GM12801 (cell line): ENCODE data around the gene KLHL29.

Experiments
- CTCF ChIP-seq: IDR thresholded peaks from one replicate; pipeline ENCODE4 v1.5.1; 2011; ENCODE audit warnings: control low read depth; ENCODE audit not compliant: insufficient read length; ENCODE audit errors: extremely low read depth

KLHL29 gene

GRCh38 chr2:23616630-23617029 lies 231.7 kb downstream of the KLHL29 start:
- TF ChIP-seq CTCF: no peak

GRCh38 chr2:23617167-23617810 lies 232.3 kb downstream of the KLHL29 start:
- TF ChIP-seq CTCF: no peak

- no peak for TF ChIP-seq CTCF
Observed at GRCh38 chr2:23617811-23618215, 232.8 kb downstream of the KLHL29 start.

GRCh38 chr2:23618265-23618664 lies 233.3 kb downstream of the KLHL29 start:
- no peak for TF ChIP-seq CTCF

- no peak for TF ChIP-seq CTCF
Observed at GRCh38 chr2:23618794-23619530, 234.0 kb downstream of the KLHL29 start.

GRCh38 chr2:23619941-23620340 lies 235.0 kb downstream of the KLHL29 start:
- no peak for TF ChIP-seq CTCF

GRCh38 chr2:23620841-23621341 lies 235.9 kb downstream of the KLHL29 start:
- TF ChIP-seq CTCF: no peak
